Erythroblast (primary cell): ENCODE results near the gene ZNF236.

Experiments used
- DNase-seq, 2 experiments: peaks; one replicate each; lab custom pipeline; 2025; lab: John Stamatoyannopoulos, UW
- GATA1 ChIP-seq: IDR thresholded peaks from 2 replicates; pipeline ENCODE4 v1.6.1; 2011; ENCODE audit warnings: low read depth, mild to moderate bottlenecking, control low read depth, low read length, moderate library complexity
- POLR2A ChIP-seq: IDR thresholded peaks from 2 replicates; pipeline ENCODE4 v1.6.1; 2011; ENCODE audit warnings: mild to moderate bottlenecking, low read length

Gene ZNF236

DNA sequence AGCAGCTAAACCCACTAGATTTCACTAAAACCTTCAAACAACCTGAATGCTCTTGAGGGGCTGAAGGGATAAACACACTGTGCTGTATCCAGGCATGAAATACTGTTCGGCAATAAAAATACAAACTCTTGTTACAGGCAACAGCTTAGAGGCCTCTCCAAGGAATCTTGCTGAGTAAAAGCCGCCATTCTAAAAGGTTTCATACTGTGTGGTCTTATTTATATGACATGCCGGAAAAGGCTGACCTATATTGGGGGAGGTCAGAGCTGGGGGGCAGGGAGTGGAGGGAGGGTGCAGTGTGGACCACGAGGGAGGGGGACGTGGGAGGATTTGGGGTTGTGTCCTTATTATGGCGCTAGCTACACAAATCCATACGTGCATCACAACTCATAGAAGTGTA, 174.1 kb downstream of the ZNF236 start:
- TF ChIP-seq POLR2A: no peak
- no peak for TF ChIP-seq GATA1
- no peak for DNase-seq

DNA sequence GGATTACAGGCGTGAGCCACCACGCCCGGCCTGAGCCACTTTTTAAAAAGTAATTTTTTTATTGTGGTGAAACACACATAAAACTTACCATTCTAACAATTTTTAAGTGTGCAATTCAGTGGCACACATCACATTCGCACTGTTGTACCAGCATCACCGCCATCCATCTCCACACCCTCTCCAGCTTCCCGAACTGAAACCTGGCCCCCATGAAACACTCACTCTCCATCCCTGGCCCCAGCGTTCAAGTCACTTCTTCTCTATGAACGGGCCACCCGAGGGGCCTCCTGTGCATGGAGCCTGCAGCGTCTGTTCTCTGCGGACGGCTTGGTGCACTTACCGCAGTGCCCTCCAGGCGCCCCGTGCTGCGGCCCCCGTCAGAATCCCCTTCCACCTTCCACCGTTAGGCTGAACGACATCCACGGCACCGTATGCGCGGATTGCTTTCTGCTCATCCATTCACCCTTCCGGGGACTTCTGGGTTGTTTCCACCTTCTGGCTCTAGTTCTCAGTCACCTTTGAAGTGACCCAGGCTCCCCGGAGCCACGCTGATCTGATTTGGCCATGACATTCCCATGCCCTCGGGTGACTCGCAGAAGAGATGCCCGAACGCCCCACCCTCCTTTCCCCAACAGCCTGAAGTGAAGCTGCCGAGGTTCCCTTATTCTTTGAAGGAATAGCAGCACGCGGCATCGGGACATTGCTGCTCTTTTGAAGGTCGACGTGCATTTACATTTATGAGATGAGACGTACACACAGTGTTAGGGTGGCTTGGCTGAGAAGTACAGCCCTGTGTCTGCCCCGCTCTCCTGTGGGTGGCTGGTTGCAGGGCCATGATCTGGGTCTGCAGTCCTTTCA, 175.8 kb downstream of the ZNF236 start:
- TF ChIP-seq GATA1: no peak
- no peak for TF ChIP-seq POLR2A
- DNase-seq: no peak

DNA sequence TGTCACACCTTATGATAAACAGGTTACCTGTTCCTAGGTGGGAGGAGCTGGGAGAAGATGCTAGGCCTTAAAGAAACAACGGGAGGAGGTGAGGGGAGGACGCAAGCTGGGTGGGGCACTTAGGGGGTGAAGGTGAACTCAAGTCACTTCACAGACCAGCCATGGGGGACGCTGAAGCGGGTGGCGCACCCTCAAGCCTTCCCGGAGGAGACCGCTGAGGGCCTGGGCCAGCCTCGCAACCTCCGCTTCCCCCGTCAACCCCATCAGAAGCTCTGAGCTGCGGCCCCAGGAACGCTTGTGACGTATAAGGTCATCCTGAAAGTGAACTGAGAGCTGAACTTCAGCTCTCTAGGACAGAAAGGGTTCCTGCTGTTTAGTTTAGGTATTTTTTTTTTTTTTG, 176.7 kb downstream of the ZNF236 start:
- no peak for DNase-seq
- TF ChIP-seq GATA1 (no peak), POLR2A (no peak)

DNA sequence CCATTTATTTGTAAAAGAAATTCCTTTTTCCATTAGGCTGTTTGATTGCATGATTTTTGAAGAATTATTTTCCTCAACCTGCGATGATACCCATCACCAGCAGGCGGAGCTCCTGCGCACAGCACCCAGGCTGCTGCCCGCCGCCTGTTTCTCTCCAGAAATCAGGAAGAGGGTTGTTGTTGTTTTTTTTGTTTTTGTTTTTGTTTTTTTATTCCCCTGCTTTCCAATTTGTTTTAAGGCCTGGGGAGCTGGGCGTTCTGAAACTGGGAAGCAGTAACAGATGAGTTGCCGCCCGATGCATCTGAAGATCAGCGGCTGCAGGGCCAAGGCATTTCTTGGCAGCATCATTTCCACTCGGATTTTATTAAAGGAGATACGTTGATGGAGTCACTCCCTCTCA, 178.2 kb downstream of the ZNF236 start:
- TF ChIP-seq GATA1: no peak
- no peak for TF ChIP-seq POLR2A
- peak; percentile 48 to 72 for DNase-seq

DNA sequence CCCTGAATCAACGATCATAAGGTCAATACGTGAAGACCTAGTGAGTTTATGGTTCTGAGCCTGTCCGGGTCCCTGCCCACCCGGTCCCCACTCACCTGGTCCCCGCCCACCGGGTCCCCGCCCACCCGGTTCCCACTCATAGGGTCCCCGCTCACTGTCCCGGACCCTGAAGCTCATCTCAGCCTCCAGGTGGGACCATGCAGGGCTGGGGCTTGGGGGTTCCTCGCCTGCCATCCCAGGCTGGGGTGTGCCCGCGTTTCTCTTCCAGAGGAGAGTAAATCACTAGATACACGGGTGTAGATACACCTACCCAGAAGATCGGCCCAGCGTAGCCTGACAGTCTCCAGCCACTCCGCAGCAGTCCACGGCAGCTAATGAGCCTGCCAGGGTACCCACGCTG, 178.7 kb downstream of the ZNF236 start:
- DNase-seq: no peak
- no peak for TF ChIP-seq GATA1
- no peak for TF ChIP-seq POLR2A

DNA sequence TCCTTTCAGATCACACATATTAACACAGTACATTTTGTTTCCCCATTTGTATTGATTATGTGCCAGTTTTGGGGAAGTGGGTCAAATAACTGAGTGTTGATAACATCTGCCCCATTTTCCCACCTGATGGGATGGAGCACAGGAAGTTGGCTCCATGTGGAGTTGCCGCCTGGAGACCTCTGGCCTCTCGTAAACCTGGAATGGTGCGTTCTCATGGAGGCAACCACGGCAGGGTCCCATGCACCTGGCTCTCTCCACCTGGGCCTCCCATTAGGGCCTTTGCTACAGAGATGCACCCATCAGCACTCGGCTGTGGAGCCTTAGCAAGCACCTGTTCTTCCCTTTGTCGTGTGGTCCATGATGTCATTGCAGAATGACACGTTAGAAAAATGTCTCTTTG, 179.6 kb downstream of the ZNF236 start:
- no peak for TF ChIP-seq POLR2A
- no peak for TF ChIP-seq GATA1

DNA sequence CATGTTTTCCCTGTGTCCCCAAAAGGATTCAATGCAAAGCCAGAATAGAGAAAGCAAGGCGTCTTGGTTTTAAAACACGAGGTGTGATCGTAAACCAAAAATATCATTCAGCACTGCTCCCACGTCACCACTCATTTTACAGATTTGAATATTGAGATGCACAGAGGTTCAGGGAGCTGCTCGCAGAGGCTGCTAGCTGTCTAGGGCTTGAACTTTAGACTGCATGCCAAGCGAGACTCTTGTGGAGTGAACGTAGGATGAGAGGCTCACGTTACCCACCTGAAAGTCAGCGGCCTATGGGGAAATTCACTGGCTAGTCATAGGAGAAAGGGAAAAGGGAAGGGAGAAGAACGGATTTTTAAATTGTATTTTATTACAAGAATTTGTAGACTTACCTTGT, 180.1 kb downstream of the ZNF236 start:
- no peak for DNase-seq
- TF ChIP-seq POLR2A (no peak), GATA1 (no peak)

More for the DNA sequence above, 179.6 kb downstream of the ZNF236 start:
- no peak for DNase-seq

DNA sequence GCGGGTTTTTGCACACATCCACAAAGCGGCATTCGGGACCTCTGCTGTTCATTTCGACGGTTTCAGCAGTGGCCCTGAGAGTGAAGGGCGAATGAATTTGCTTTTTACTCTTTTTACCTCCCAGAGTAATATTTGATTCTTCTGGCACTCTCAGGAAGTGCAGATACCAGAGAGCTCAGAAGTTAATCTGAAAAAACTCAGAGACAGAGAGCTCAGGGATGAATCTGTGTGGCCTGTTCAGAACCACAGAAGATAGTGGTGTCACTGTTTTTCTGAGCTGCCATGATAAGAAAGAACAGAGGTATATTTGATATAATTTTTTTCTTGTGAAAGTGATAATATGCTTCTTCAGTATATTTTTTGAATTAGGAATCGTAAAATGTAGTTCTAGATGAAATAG, 181.0 kb downstream of the ZNF236 start:
- no peak for DNase-seq
- TF ChIP-seq GATA1 (no peak), POLR2A (no peak)

DNA sequence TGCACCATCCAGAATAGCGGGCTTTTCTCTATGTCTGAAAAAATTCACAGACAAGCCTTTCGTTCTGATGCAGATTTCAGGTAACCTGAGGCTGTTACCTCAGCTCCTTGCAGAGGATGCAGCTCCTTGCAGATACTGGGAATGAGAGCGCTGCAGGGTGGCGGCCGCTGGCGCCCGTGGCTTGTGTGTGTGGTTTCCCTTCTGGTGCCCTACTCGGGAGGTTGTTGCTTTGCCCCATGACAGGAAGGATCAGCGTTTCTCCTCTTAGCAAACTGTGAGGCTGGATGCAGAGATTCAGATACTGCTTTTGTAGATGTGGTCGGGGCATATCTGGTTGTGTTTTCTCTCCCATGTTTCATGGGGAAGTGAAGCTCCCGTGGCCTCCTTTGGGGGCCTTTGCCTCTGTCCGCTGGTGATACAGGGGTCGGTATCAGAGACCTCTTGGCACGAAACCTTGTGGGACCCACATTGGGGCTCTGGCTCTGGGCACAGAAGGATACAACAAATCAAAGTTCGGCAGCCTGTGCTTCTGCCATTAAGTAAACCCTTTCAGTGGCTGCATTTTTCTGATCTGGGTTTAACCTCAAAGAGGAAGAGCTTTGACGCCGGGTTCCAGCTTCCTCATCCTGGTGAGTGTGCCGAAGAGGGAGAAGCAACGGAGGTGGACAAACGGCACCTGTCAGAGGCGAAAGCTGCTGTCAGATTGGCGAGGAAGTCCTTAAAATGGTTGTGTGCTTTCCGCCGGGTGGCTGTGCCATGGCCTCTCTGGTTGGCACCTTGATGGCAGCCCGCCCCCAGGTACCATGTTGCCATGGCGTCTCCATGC, 182.4 kb downstream of the ZNF236 start:
- no peak for DNase-seq
- no peak for TF ChIP-seq GATA1
- TF ChIP-seq POLR2A: no peak

DNA sequence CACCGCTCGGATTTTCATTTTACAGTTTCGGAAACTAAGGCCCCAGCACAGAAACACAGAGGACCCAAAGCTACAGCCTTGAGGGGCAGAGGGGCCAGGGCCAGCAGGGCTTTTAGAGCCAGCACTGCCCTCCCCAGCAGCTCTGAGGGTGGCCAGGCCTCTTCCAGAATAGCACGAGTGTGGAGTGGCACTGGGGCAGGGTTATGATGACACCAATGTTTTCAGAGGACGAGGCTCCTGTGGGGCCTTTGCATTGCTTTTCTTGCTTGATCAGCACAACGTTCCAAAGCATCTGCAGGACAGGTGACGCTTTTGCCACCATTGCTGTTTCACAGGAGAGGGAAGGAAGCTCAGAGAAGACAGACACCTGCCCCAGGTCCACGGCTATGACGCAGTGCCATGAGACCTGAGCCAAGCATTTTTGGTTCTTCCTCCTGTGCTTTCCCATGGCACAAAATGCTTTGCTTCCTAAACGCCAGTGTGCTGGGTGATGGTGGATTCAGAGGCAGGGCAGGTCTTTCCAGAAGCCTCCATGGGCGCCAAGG, 183.4 kb downstream of the ZNF236 start:
- no peak for DNase-seq
- no peak for TF ChIP-seq GATA1
- TF ChIP-seq POLR2A: no peak

DNA sequence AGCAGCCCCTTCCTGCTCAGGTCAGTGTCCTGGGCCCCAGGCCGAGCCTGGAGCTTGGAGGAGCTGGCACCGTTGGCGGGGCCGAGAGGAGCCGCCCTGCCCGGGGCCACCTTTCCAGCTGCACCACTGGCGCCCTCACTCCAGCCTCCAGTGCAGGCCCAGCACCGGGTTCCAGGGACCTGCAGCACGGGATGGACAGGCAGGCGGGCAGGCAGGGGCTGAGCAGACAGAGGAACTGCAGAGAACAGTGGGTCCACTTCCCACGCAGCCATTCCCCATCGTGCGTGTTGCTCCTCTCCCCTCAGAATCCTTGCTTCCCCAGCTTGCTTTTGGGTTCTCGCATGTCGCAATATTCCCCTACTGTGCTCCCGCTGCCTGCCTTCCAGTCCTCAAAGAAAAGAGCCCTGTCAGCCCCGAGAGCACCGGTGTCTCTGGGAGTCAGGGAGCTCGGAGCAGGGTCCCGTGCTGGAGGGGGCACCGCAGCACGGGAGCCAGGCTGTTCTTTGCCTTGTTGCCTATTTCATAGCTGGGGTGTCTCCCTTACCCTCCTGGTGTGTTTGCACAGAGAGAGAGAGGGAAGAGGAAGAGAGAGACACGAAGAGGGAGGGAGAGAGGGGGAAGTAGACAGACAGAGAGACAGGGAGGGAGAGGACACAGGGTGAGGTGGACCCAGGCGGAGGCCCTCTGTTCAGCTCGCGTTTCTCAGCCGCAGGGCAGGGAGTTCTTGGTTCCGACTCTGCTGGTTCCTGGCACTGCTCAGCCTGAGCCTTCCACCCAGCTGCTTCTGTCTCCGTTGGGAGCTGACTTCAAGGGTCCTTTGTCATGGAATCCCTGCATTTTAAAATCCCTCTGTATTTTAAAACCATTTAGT, 184.2 kb downstream of the ZNF236 start:
- no peak for DNase-seq
- TF ChIP-seq POLR2A: no peak
- no peak for TF ChIP-seq GATA1

DNA sequence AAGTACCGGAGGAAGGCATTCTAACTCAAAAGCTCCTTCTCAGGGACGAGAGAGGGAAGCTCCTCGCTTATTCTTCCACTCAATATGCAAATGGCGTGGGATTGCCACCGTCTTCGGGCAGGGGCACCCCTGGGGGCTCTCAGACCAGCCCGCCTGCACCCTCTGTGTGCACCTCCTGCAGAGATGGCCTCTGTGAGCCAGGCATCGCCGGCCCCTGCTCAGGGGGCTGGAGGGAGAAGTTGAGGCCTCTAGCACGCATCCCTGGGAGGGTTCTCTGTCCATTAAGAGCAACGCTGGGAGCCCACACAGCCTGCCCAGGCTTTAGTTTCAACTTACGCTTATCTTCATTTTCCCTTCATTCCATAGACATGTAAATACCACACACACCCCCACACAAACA, 184.9 kb downstream of the ZNF236 start:
- no peak for DNase-seq
- TF ChIP-seq GATA1 (no peak), POLR2A (no peak)

DNA sequence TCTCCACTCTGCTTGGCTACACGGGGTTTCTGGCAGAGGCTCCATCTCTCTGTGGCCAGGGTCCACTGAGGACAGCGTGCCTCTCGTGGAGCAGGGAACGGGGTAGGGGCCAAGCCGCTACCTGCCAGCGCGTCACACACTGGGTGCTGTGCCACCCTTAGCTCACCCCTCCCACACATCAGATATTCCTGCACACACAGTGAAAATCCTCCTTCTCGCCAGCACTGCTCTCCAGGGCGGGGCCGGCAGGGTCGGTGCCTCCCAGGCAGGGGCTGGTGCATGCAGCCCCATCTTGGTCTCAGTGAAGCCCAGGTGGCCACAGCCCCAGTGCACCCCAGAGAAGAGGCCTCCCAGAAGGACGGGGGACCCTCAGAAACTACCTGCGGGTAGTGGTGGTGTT, 185.6 kb downstream of the ZNF236 start:
- TF ChIP-seq GATA1 (no peak), POLR2A (no peak)

More for the DNA sequence above, 185.6 kb downstream of the ZNF236 start:
- no peak for DNase-seq
